GM10248 (cell line): ENCODE measurements around the gene CAMK1D.

ENCODE experiments used
- CTCF ChIA-PET: fragments of 300-600 bp; sonication (Branson Sonifier 250); formaldehyde crosslinking; extraction: SDS; loops from one replicate; lab custom pipeline; 2021; ENCODE audit warnings: antibody characterized with exemption; lab: Yijun Ruan, JAX
- POLR2A ChIA-PET: fragments of 350-650 bp; sonication (Branson Sonifier 250); formaldehyde crosslinking; extraction: SDS; loops from one replicate; lab custom pipeline; 2020; ENCODE audit warnings: antibody characterized with exemption; lab: Yijun Ruan, JAX
- DNase-seq: peaks from one replicate; pipeline ENCODE4 v3.0.0; 2012; ENCODE audit errors: extremely low spot score
- TF ChIP-seq, protein P1 (sequence below): IDR thresholded peaks from 2 replicates; pipeline ENCODE4 v1.5.1; 2012; ENCODE audit warnings: mild to moderate bottlenecking, low read depth; ENCODE audit errors: extremely low read depth, missing control alignments, control extremely low read depth

CAMK1D gene

DNA sequence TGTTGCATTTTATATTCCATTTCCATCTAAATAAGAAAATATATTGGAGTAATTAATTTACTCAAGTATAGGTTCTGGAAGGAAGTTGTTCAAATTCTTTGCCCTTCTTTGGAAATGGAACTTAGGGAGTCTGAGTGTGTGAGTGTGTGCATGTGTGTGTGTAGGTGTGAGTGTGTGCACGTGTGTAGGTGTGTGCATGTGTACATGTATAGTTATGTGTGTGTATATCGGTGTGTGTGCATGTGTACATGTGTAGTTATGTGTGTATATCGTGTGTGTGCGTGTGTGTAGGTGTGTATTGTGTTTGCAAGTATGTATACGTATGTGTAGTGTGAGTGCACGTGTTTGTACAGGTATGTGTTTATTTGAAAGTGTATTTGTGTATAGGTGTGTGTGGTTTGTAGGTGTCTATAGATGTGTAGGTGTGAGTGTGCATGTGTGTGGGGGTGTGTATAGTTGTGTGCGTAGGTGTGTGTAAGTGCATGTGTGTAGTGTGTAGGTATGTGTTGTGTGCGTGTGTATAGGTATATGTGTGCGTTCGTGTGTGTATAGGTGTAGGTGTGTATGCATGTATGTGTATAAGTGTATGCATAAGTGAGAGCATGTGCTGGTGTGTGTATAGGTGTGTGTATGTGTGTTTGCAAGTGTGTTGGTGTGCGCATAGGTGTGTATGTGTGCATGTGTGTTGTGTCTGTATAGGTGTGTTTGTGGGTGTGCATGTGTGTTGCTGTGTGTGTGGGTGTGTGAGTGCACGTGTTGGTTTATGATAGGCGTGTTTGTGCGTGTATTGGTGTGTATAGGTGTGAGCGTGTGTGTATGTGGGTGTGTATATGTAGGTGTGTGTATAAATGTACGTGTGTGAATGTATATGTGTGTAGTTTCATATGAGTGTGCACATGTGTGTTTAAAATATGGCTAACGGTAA is 266.2 kb downstream of the CAMK1D start:
- DNase-seq = no peak
- CTCF ChIA-PET = interaction anchor here (1.5 to 2.2 kb wide), 2 partner anchors 12 to 41 kb away, joined by 3 to 10 read pairs; no protein-coding TSS in a partner anchor
- TF ChIP-seq, protein P1, sequence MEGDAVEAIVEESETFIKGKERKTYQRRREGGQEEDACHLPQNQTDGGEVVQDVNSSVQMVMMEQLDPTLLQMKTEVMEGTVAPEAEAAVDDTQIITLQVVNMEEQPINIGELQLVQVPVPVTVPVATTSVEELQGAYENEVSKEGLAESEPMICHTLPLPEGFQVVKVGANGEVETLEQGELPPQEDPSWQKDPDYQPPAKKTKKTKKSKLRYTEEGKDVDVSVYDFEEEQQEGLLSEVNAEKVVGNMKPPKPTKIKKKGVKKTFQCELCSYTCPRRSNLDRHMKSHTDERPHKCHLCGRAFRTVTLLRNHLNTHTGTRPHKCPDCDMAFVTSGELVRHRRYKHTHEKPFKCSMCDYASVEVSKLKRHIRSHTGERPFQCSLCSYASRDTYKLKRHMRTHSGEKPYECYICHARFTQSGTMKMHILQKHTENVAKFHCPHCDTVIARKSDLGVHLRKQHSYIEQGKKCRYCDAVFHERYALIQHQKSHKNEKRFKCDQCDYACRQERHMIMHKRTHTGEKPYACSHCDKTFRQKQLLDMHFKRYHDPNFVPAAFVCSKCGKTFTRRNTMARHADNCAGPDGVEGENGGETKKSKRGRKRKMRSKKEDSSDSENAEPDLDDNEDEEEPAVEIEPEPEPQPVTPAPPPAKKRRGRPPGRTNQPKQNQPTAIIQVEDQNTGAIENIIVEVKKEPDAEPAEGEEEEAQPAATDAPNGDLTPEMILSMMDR = no peak
- POLR2A ChIA-PET = no interaction called here

DNA sequence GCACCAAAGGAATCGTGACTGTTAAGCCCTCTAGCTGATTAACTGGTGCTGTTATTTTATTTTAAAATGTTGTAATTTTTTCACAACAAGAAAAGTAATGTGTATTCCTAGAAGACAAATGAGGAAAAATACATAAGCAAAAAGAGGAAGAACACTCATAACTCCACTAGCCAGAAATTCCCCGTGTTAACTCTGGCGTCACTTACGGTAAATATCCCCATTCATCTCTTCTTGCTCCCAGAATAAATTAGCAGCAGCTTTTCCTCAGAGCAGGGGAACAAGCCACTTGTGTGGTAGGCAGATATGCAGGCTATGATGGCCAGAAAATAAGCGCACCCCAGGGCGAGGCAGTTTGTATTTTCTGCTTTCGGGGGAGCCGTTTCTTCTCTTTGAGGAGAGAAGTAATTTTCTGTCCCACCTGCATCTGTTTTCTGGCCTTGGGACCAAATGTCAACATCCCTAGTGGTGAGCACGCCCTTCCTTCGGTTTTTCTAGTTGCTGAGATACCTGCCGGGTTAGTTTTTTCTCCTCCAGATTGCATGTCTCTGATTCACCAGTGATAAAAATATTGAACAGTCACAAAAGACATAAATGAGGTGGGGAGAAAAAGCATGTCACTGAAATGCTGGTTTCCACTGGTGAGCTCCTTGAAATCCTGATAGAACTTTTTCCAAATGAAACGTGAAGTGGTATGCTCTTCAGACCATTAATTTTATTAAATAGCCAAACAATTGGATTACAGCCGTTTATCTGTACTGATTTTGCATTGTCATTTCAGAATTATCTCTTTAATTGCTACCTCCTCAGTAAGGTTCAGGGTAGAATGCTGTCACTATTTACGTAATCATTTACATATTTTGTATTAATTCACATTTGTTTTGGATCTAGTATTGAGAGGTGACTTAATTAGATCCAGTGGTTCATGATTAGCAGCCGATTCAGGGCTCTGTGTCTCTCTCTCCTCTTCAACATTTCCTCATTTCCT is 268.1 kb downstream of the CAMK1D start:
- ChIA-PET CTCF (interaction anchor here (1.0 to 2.2 kb wide), 3 partner anchors 12 to 39 kb away, joined by 3 to 10 read pairs (median 4); no protein-coding TSS in a partner anchor), POLR2A (no interaction called here)
- no peak for DNase-seq
- TF ChIP-seq, protein P1 = no peak

DNA sequence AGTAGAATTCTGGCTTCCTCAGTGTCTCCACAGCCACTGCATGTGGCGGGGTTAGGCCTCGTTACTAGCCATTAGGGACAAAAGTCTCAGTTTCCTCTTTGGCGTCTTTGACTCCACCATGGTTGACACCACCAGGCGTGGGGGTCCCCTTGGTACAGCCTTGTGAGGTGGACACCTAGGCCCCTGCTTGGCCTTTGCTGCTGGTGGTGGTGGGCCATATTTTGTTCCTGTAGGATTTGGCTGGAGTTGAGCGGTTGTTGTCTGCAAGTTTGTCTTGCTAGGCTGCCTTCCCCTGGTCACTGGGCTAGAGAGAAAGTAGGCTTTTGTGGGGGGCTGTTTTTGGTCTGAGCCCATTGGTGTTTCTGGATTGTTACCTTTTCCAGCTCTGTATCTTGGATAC is 272.7 kb downstream of the CAMK1D start:
- TF ChIP-seq, protein P1 = no peak
- CTCF ChIA-PET = no interaction called here
- DNase-seq = no peak
- POLR2A ChIA-PET = no interaction called here

DNA sequence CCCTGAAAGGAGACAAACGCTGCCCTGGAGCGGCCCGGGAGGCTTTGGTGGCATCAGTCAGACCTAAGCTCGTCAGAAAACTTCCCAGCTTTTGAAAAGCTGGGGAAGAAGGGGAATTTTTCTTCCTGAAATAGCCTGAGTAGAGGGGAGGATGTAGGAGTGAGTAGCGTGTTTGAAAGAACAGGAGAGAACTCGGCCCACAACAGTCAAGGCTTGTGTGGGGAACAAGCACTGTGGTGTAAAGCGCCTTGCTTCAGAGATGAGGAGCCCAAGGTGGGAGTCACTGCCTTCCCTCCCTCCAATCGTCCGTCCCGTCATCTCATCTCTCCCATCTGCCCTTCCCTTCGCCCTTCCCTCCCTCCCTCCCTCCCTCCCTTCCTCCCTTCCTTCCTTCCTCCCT is 273.3 kb downstream of the CAMK1D start:
- CTCF ChIA-PET = no interaction called here
- TF ChIP-seq, protein P1 = no peak
- DNase-seq = no peak
- POLR2A ChIA-PET = no interaction called here

DNA sequence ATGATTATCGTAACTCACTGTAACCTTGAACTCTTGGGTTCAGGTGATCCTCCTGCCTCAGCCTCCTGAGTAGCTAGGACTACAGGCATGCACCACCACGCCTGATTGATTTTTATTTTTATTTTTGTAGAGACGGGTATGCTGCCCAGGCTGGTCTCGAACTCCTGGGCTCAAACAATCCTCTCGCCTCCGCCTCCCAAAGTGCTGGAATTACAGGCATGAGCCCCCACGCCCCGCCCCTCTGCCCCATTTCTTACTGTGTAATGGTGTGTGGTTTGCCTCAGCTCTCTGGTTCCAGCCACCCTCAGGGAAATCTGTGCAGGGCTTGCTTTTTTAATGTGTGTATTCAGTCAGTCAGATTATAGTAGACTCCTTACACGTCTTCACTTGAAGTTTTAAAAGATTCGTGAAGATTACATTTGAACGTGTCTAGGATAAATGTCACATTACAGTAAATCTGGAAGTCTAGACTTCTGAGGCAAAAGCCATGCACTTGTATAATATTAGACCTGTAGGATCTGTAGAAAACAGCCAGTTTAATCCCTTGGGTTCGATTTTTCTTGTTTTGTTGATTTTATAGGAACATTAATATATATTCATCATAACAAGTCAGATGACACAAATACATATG is 276.2 kb downstream of the CAMK1D start:
- ChIA-PET POLR2A (no interaction called here), CTCF (no interaction called here)
- TF ChIP-seq, protein P1 = no peak
- DNase-seq = no peak
